GM19467 (cell line): ENCODE data around the gene KRT15.

Experiments
- ATAC-seq: cut with Tn5 transposase; IDR thresholded peaks from one replicate; pipeline ENCODE4 v1.9.1; 2021; ENCODE audit warnings: mild to moderate bottlenecking, moderate library complexity; ENCODE audit not compliant: unreplicated experiment

KRT15 gene

DNA sequence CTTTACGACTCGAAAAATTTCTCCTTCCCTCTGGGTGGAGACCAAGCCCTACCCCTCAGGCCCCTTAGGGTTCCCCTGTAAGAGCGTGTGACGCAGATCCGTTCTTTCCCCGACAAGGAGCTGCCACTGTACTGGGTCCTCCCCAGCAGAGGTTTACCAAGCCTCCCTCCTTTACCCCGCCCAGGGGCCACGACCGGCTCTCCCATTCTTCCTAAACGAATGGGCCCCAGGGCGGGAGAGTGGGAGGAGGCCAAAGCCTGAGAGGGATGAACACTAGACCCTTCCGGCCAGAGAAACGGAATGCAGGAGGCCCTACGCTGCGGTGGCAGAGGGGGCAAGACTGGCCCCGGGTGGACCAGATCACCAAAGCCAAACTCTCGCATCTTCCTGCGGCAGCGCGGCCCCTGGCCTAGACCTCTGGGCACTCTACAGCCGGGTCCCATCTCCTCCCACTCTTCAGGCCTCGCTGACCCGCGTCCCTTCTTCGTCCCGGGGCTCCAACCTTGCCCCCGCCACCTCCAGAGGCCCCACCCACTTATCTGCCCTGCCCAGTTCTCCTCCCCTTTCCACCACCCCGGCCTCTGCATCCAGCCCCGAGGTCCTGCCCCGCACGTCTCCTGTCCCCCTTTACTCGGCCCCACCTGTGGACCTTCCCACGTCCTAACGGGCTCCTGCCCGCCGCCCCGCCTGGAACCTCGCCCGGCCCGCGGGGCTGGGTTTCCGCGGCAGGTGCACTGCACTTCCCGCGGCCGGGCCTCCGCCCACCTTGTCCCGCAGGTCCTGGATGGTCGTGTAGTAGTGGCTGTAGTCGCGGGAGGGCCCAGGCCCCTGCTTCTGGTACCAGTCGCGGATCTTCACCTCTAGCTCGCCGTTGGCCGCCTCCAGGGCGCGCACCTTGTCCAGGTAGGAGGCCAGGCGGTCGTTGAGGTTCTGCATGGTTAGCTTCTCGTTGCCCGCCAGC, 8.7 kb upstream of the KRT15 start:
- no peak for ATAC-seq

DNA sequence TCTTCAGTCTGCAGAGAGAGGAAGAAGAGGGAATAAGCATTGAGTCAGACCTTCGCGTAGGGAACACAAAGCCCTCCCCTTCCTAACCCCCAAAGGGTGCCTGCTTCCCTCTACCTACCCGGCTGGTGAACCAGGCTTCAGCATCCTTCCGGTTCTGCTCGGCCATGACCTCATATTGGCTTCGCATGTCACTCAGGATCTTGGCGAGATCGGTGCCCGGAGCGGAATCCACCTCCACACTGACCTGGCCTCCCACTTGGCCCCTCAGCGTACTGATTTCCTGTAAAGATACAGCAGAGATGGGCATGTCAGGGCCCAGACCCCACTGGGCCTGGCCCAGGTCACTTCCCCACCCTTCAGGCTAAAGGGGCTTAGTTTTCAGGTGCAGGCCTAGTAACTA, 5.6 kb upstream of the KRT15 start:
- no peak for ATAC-seq

DNA sequence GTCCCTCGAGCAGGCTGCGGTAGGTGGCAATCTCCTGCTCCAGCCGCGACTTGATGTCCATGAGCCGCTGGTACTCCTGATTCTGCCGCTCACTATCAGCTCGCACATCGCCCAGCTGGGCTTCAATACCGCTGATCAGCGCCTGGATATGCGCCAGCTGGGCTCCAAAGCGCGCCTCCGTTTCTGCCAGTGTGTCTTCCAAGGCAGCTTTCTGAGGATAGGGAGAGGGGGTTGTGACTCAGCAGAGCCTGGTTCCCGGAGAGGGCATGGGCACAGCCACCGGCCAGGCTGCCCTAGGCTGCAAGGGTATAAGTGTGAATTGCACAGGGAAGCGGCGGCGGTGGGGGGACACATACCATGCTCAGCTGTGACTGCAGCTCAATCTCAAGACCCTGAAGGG, 5.1 kb upstream of the KRT15 start:
- no peak for ATAC-seq

DNA sequence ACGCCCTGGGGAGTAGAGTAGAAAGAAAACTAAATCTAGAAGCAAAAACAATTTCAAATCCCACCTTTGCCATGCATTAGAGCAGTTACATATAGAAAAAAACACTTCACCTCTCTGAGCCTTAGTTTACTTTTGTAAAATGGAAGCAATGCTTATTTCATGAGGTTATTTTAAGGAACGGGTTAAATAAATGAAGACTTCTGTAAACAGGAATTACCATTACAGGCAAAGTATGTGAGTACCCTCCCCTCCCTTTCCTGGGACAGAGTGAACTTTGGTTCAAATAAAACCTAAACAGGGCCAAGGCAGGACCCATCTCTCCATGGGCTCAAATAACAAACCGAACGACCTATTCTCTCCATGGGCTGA, 4.5 kb upstream of the KRT15 start:
- no peak for ATAC-seq

DNA sequence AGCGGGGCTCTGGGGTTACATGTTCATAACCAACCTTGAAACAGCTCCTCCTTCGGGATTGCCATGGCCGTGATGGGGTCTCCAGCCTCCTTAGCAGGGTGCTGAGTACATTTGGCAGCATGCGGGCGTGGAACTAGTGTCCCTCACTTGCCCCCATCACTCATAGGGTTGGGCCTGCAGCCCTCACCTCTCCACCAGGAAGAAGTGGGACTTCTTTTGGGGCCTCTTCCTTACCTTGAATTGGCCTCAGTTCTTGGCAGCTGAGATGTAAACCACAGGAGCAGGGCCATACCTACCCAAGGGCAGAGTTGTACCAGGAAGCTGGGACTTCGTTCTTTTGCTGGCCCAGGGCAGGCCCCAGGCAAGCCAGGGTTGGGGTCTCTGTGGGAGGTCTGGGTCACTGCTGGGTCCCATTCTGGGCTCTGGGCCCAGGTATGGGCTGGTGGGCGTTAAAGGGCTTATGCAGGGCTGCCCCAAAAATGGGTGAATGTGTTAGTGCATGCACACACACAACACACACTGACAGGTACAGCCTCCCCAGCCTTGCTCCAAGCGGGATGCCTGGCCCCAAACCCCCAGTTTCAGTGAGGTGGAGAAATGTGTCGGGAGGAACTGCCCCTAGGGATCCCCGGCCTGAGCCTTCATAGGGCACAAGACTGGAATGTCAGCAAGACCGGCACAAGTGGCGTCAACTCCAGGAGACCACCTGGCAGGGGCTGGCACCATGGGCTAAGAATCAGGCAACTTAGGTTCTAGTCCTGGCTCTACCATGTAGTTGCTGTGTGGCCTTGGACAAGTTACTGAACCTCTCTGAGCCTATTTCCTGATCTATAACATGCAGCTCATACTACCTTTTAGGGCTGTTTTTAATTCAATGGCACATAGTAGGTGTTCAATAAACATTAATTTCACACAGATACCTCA, 3.9 kb upstream of the KRT15 start:
- ATAC-seq = no peak

DNA sequence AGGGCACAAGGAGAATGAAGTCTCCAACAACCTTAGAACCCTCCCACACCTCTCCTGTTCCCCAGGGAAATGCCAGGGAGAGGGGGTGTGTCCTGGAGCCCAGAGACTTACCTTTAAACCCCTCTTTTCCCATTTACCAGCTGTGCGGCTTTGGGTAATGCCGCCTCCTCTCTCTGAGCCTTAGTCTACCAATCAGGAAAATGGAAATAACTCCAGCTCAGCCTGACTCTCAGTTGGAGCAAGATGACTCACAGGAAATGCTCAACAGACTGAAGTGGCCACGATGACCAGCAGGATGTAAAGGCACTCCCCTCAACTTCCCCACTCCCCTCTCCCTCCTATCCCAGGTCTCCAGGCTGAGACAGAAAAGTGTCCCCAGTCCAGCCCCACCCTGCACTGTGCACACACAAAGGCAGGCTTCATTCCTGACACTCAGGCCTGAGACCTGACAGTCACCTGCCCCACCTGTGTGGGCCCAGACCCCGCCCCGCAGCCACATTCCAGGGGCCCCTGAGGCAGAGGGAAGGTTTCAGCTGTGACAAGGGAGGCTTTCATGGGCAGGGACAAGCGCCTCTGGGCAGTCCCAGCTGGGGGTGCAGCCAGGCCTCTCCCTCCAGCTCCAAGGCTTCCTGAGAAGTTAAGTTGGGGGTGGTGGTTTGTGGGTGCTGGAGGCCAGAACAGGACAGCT, 3.0 kb upstream of the KRT15 start:
- ATAC-seq = no peak

DNA sequence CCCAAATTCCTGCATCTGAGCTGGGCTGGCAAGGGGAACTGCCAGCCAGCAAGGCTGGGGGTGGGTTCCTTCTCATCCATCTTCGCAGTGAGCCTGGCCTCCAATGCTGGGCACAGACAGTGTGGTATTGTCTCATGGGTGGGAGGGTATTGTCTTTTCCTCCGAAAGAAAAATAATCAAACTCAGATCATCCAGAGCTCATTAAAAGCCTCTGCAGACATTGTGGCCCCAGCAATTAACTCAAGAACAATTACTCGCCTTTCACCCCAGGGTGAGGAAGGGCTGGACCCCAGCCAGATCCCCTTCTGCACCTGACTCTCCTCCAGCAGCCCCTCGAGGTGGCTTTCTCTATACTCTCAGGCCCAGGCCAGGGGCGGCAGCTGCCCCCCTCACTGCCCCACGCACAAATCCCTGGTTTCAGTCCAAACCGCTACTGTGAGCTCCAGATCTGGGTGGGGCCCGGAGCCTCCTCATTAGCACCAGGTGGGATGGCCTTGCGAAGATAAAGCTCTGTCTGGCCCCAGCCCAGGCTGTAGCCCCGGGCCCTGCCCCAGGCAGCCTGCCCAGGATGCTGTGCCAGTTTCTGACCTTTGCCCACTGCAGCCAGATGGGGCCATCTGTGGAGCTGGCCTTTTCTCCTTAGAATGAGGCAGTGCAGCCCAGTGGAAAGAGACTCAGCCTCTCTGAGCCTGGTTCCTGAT, 2.3 kb upstream of the KRT15 start:
- ATAC-seq = no peak

DNA sequence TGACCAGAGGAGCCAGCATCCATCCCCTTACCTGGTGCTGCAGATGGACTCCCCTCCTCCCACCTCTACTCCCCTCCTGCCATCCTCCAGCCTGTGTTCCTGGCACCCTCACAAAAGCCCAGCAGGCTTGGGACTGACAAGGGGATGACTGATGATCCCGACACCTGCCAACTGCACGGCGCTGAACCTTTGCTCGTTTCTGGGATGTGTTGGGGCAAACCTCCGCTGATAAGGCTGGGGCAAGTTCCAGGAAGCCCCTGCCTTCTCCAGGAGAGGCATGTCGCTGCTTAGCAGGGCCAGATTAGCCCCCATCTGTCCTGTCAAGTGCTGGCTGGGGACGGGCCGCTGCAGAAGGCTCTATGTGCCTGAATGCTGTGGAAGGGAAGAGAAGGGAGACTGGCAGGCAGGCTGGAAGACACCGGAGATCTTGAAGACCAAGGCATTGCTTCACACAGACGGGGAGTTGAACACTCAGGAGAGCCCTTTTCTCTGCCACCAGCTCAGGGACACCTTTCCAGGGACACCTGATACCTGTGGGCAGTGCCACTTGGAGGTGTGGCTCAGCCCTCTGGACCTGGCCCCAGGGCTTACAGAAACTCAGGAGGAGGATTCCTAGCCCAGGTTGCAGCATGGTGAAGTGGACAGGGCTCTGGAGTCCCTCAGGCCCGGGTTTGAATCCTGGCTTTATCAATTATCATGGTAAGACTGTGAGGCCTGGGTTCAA, 973 bp upstream of the KRT15 start:
- no peak for ATAC-seq

DNA sequence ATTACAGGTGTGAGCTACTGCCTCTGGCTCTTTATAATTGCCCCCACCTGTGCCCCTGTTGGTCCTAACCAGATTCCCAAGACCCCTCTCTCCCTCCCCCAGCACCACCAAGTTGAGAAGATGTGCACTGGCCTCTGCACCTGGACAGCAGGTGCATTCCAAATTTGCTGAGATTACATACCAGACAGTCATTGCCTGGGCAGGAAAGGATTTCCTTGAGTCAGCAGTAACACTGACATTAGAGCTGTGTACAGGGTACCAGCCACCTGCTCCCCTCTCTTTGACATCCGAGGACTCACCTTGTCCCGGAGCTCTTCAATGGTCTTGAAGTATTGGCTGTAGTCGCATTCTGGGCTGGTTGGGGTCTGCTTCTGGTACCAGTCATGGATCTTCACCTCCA, 659 bp downstream of the KRT15 start:
- no peak for ATAC-seq

DNA sequence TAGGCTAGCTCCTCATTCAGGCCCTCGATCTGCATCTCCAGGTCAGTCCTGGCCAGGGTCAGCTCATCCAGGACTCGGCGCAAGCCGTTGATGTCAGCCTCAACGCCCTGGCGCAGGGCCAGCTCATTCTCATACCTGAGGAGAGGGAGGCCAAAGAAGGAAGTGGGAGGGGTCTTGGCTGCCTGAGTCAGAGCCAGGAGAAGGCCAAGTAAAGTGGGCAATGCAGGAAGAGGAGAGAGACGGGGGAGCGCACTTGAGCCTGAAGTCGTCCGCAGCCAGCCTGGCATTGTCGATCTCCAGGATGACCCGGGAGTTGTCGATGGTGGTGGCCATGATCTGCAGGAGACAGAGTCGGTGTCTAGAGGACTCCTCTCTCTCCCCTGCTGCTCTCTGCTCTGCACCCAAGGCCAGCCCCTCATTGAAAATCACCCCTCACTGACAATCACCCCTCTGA, 1.8 kb downstream of the KRT15 start:
- no peak for ATAC-seq

DNA sequence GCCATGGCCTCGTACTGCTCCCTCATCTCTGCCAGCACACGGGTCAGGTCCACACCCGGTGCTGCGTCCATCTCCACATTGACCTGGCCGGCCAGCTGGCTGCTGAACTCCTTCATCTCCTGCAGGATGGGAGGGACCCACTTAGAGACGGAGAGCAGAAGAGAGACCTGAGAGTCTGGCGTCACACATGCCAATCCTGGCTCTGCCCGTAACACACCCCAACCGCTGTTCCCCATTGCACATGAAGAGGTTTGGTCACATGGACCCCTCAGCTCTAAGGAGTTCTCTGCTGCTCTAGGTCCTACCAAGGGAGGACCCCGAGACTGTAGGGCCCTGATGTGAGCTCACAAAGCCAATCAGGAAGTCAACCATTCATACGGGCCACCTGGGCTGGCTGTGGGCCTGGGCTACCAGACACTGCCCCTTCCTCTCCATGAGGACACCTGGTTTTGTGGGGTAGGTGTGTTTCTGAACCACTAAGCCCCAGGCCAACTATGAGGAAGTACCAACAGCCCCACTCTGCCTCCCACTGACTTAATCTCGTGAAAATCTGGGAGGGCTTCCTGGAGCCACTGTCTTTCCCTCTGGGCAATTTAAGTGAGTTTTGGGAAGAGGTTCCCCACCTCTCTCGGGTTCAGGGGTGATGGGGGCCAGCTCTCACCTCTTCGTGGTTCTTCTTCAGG, 2.4 kb downstream of the KRT15 start:
- ATAC-seq = no peak

DNA sequence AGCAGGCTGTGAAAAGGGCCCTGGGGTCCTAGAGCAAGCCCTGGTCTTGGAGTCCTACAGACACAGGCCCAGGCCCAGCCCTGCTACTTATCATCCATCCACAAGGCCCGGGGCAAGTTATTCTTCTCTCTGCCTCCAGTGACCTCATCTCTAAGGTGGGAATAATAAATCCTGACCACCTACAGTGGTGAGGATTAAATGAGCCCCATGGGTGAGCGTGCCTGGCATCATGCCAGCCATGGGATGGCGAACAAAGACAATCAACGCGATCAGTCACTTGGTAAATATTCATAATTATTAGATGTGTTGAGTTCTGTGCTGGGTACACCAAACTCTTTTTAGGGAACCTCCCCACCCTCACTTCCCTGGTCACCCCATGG, 5.5 kb downstream of the KRT15 start:
- no peak for ATAC-seq

DNA sequence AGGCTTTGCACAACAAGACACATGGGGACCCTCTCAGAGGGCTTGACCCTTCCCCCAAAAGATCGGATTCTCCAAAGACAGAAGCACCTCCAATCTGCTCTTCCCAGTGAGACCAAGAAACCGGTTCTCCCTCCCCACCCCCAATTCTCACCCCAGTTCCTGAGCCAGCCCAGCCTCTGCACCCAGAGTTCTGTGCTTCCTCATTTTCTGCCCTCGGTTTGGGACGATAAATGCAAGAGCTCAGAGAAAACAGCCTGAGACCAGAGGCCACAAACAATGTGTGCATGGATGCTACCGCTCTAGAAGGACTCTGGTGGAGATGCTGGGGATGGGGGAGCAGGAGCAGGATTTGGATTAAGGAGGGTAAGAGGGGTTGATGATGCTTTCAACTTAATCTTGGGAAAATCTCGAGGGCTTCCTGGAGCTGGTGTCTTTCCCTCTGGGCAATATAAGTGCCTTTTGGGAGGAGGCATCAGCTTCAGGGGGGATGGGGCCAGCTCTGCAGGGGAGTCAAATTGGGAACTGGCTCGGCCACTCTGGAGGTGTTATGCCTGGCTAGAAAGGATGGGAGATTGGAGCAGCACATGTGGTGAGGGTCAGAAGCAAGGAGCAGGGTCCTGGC, 6.0 kb downstream of the KRT15 start:
- ATAC-seq = no peak

DNA sequence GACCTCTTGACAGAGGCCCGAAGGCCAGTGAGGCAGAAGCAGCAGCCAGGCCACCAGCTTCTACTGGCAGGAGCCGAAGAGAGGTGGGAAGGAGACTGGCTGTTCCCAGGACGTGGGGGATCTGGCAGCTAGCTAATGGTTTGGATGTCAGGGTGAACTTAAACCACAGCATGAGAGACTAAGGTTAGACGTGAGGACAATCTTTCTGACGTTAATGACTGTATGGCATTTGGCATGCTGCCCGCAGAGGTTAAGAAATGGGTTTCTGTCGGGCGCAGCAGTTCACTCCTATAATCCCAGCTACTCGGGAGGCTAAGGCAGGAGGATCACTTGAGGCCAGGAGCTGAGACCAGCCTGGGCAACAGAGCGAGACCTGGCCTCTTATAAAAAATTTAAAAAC, 7.0 kb downstream of the KRT15 start:
- no peak for ATAC-seq

DNA sequence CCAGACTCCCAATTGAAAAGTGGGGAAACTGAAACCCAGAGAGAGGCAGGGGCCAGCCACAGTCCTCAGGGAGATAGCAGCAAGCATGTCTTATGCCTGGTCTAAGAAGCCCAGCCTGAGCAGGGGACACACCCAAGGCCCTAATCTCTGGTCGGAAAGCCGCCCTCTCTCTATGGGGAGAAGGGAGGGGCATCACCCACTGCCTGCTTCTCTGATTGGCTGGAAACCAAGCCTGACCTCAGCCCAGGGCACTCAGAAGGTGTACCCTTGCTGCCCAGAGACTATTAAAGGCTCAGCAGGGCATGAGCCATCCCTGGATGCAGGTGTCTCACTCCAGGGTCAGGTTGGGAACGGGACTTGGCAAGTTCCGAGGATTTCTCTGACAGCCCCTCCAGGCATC, 7.6 kb downstream of the KRT15 start:
- no peak for ATAC-seq

DNA sequence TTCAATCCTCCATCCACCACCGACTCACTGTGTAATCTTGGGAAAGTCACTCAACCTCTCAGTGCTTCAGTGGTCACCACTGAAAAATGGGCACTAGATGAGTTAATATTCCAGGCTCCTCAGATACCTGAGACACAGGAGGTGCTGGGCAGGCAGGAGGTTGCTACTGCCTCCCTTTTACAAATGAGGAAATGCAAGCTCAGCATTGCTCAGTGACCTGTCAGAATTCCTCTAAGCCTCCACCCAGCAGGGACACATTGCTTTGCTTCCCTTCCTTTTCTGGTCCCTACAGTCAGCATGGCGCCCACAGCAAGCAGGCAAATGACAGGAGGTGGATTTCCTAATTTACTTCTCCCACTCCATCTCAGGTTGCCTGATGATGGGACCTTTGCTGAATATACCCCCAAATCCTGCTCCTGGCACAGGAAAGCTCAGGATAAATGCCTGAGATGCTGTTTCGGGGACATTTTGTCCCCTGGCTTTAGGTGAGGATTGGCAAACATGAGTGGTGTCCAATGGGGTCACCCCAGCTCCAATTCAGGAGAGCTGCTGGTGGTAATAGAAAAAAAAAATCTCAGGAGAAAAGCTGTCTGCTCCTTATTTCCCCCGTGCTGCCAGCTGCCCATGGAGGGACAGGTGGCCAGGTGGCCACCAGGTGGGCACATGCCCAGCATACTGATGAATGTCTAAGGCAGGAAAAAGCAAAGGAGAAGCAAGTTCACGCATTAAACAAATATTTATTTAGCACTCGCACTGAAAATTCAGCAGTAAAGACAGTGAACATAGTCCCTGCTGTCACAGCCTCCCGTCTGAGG, 8.2 kb downstream of the KRT15 start:
- ATAC-seq = no peak

DNA sequence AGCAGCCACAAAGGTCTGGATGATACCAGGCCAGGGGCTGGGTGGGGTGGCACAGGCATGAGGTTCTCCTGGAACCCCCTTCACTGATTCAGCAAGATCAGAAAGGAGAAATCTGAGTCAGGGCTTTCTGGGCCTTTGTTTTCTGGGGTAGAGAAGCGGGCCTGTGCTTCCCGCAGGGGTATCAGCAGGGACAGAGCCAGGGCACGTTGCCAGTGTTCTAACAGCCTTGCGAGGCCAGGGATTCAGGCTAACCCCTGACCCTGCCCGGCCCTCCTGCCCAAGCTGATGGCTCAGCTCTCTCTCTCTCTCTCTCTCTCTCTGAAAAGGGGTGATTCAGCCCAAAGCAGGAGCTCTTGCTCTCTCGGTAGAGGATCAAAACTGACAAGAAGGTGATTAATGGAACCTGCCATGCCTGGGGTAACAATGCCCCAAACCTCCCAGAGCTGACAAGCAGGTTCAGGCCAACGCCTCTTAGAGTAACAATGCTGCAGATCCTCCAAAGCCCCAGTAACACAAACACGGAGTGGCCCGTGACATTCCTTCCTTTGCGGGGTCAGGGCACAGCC, 11.3 kb downstream of the KRT15 start:
- no peak for ATAC-seq
